GM12874 (cell line): ENCODE results near the gene CPM.

ENCODE experiments used
- TF ChIP-seq, protein P1 (sequence below): IDR thresholded peaks from 2 replicates; pipeline ENCODE4 v1.5.1; 2011; ENCODE audit warnings: low read depth, mild to moderate bottlenecking, control low read depth, low read length, moderate library complexity; ENCODE audit not compliant: insufficient read depth

Gene CPM

DNA sequence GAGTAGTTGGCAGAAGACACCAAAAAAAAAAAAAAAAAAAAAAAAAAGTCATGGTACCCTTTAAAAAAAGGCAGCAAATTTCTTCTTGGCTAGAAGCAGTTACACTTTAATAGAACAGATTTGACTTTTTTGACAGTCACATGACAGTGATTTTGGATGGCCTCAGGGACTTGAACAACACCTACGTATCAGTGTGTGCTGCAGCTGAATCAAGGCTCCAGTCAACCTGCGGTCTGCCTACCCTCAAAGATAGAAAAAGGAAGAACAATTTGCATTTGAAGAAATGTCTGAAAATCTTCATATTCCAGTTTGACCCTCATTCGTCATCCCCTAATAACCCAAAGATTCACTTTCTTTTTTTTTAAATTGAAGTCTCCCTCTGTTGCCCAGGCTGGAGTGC, 71.1 kb downstream of the CPM start:
- TF ChIP-seq, protein P1, sequence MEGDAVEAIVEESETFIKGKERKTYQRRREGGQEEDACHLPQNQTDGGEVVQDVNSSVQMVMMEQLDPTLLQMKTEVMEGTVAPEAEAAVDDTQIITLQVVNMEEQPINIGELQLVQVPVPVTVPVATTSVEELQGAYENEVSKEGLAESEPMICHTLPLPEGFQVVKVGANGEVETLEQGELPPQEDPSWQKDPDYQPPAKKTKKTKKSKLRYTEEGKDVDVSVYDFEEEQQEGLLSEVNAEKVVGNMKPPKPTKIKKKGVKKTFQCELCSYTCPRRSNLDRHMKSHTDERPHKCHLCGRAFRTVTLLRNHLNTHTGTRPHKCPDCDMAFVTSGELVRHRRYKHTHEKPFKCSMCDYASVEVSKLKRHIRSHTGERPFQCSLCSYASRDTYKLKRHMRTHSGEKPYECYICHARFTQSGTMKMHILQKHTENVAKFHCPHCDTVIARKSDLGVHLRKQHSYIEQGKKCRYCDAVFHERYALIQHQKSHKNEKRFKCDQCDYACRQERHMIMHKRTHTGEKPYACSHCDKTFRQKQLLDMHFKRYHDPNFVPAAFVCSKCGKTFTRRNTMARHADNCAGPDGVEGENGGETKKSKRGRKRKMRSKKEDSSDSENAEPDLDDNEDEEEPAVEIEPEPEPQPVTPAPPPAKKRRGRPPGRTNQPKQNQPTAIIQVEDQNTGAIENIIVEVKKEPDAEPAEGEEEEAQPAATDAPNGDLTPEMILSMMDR = no peak

DNA sequence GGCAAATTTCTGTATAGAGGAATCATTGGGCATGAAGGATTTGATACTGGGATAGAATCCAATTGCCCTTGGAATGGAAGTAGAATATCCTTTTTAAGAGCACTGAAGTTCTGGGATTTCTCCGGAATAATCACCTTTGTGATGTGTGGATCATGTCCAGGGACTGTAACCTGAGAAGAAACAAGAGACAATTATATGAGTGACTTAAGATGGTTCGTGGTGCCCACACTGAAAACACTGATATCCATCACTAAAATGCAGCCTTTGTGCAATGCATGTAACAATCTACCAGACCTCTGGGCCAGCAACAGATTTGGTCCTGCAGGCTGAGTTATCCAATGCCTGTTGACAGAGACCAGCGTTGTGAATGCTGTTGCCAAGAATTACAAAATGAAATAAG, 76.5 kb downstream of the CPM start:
- TF ChIP-seq, protein P1 = no peak

DNA sequence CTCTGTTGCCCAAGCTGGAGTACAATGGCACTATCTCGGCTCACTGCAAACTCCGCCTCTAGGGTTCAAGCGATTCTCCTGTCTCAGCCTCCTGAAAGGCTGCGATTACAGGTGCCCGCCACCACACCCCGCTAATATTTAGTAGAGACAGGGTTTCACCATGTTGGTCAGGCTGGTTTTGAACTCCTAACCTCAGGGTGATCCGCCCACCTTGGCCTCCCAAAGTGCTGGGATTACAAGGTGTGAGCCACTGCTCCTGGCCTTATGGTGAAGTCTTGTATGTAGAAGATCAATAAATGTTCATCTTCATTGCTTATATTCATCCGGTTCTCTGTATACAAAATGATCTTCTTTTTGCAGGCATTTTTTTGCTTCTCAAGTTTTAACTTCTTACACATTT, 77.2 kb downstream of the CPM start:
- TF ChIP-seq, protein P1 = no peak

DNA sequence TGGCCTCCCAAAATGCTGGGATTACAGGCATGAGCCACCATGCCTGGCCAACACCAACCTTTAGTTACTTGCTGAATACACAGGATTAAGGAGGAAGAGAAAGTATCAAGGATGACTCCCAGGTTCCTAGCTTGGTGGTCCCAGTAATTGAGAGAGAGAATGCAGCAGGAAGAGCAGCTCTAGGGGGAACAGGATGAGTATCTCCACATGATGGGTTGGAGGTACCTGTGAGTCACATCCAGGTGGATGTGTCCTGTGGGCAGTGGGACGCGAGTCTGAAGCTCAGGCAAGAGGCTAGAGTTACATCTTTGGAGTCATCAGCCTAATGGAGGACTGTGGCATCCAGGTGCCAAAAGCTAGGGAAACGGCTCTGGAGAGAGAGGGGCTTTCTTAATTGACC, 77.9 kb downstream of the CPM start:
- TF ChIP-seq, protein P1 = no peak

DNA sequence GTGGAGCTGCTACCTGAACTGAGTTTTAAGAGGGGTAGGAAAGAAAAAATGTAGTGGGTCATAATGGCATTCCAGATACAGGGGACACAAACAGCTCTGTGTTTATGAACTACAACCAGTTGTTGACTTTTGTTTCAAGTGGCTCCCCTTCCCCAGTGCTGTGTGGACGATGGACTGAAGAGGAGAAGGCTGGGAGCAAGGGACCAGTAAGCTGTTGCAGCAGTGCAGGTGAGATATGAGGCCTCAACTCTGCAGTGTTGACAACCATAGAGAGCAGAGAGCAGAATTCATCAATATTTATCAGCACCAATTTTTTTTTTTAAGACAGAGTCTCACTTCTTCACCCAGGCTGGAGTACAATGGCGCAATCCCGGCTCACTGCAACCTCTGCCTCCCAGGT, 78.4 kb downstream of the CPM start:
- TF ChIP-seq, protein P1 = no peak

DNA sequence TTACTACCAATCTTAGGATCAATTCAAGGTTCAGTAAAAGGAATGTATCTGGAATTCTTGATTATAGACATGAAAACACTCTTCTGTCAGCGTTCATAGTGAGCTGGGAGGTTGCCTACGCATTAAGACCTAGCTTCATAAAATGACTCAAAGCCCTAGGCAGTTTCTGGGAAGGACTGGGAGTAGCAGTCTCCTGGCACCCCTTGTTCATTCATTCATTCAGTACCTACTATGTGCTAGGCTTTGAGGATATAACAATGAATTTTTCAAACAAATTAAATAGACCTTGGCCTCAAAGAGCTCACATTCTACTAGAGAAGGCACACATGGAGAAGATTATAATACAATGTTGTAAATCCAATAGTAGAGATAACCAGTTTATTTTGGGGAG, 78.9 kb downstream of the CPM start:
- TF ChIP-seq, protein P1 = no peak

DNA sequence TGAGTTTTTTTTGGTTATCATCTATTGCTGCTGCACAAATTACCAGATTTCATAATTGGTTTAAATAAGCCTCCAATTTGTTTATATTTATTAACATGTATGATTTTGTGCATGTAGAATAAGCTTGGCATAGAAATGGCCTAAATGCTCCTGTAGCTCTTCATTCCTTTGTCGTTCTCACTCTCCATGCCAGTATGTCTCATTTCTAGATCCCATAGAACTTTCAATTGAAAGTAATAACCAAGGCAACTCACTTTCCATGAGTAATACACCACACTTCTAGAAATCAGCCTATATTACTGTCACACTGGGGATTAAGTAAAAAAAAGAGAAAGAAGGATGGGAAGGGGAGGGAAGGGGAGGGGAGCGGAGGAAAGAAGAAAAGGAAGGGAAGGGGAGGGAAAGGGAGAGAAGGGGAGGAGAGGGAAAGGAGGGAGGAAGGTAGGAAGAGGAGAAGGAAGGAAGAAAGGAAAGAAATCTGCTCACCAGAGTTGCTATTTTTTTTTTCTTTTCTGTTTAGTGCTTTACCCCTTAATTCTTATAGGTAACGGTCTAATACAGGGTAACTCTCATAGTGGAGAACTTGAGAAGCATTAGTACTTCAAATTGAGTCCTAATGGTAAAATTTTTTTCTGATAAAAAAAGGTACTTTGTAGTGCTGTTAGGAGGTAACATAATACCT, 79.4 kb downstream of the CPM start:
- TF ChIP-seq, protein P1 = no peak
